ENCODE data around the gene CLMN. TPM values are rescaled to one million over a fixed set of nuclear protein-coding genes. Genes with fewer than 3 reads are reported as not detected.

CLMN gene
- total and polyA plus RNA-seq, 2 of the 8 experiments (the other 6 are each of a cell fraction or from before 2014, with no cell fraction given) = 1.6 to 8.2 TPM

DNA sequence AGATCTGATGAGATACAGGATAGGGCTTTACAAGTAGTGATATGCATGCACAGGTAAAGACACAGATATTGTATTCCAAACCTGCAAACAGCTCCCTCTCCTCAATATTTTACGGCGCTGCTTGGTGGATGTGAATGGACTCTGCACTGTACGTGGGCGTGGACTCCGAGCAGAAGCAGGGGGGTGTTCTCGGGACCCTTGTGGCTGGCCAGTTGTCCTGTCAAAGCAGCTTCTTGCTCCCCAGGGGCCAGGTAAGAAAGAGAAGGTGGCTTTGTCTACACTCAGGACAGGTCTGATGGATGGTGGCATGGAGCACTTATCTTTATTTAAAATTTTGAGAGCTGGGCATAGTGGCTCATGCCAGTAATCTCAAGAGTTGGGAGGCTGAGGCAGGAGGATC lies 29.5 kb upstream of the CLMN start:
- POLR2A ChIA-PET (ENCODE audit: partially characterized antibody) = interaction anchor here (0.9 kb wide), 1 partner anchor 11 kb away, joined by 3 read pairs; no protein-coding TSS in a partner anchor
- Histone ChIP-seq H3K79me2 (ENCODE audit: control insufficient read depth in 1 of 2, insufficient read depth in 2 of 2, low read length in 2 of 2) (no peaks in the 10 kb centered on the region), H3K79me1 (ENCODE audit: low read depth, low read length) (no peaks in the 10 kb centered on the region), H3K27ac (ENCODE audit: low read depth, low read length) (no peak overlapping the region), H2BK20ac (ENCODE audit: low read length) (no peak overlapping the region), H3K14ac (ENCODE audit: insufficient read length) (no peak overlapping the region), H2BK120ac (replicated peaks; ENCODE audit: low read depth, low read length) (no peak overlapping the region), H3K23ac (ENCODE audit: insufficient read length) (no peak overlapping the region), H4K5ac (ENCODE audit: insufficient read length, low read depth, low read length) (no peak overlapping the region), H3K4me1 (replicated peaks in 1 of 4; ENCODE audit: control insufficient read depth in 3 of 4, insufficient read depth in 4 of 4, low read length in 3 of 4) (no peaks in the 10 kb centered on the region), H3K23me2 (ENCODE audit: low read depth, low read length) (no peaks in the 10 kb centered on the region), H2BK12ac (ENCODE audit: low read depth, low read length) (no peak overlapping the region), H3K36me3 (ENCODE audit: control insufficient read depth in 2 of 4, insufficient read depth in 4 of 4, low read length in 3 of 4) (no peaks in the 10 kb centered on the region), H3K4me2 (ENCODE audit: insufficient read depth in 1 of 2, low read depth in 2 of 2, low read length in 2 of 2) (no peak overlapping the region), H4K91ac (replicated peaks; ENCODE audit: insufficient read length, low read length) (no peak overlapping the region), H3K4ac (replicated peaks; ENCODE audit: insufficient read length, low read depth, low read length) (no peak overlapping the region), H3K27me3 (replicated peaks in 1 of 4; ENCODE audit: control insufficient read depth in 3 of 4, extremely low read depth in 1 of 4, insufficient read depth in 3 of 4, low read length in 3 of 4) (no peaks in the 10 kb centered on the region), H2BK5ac (ENCODE audit: low read depth, low read length) (no peak overlapping the region), H2AK5ac (ENCODE audit: low read depth, low read length) (no peak overlapping the region), H3K9me3 (ENCODE audit: insufficient read depth in 2 of 2, low read depth in 1 of 2, low read length in 1 of 2) (no peaks in the 10 kb centered on the region), H4K8ac (ENCODE audit: extremely low read depth, insufficient read depth, low read length) (no peak overlapping the region), H3K9ac (replicated peaks in 1 of 4; ENCODE audit: extremely low read depth in 1 of 4, low read depth in 3 of 4, low read length in 3 of 4) (no peak overlapping the region), H3K4me3 (ENCODE audit: extremely low read depth in 1 of 4, insufficient read depth in 2 of 4, low read depth in 3 of 4, low read length in 4 of 4) (no peak overlapping the region), H4K20me1 (replicated peaks in 1 of 2; ENCODE audit: control insufficient read depth in 1 of 2, insufficient read depth in 2 of 2, low read length in 2 of 2) (no peaks in the 10 kb centered on the region), H3K56ac (replicated peaks; ENCODE audit: insufficient read length, low read depth, low read length) (no peak overlapping the region), H2AFZ (ENCODE audit: low read length) (no peak overlapping the region), H2BK15ac (ENCODE audit: low read length) (no peak overlapping the region), H3K18ac (ENCODE audit: extremely low read depth, low read length) (no peak overlapping the region)
- no peak for FAIRE-seq
- no peak for TF ChIP-seq EP300 (IDR thresholded peaks at IDR 0.05; ENCODE audit: borderline replicate concordance in 1 of 2, low read depth in 2 of 2, low read length in 2 of 2)
- TF ChIP-seq NRF1 (IDR thresholded peaks at IDR 0.05; ENCODE audit: low read depth, low read length) = no peak
- 86% methylated on average over 6 of the region's 6 CpGs; no CpG with 5 or more reads in 1 of the 2 experiments for WGBS, 2 experiments (ENCODE audit: extremely low coverage in 1 of 2, insufficient coverage in 1 of 2, insufficient read length in 1 of 2, insufficient replicate concordance in 2 of 2, low coverage in 1 of 2, low lambda C conversion rate in 2 of 2, missing lambda C conversion rate in 1 of 2)
- DNase-seq (ENCODE audit: low read depth in 1 of 2, low spot score in 2 of 2) = no peak
- CTCF ChIA-PET (ENCODE audit: partially characterized antibody) = interaction anchor here (0.6 to 5.5 kb wide), 14 partner anchors 11 to 250 kb away, joined by 3 to 39 read pairs (median 4); no protein-coding TSS in a partner anchor

Measured in H1 (cell line).